ENCODE data around the gene CARD9.

The CARD9 gene

GRCh38 chr9:136387217-136387616 lies 13.7 kb upstream of the CARD9 start:
- TF ChIP-seq CTCF (IDR thresholded peaks at IDR 0.05; ENCODE audit: low read length) (no peak), EZH2 (IDR thresholded peaks at IDR 0.05; ENCODE audit: borderline replicate concordance, low read length) (no peak)

DNA sequence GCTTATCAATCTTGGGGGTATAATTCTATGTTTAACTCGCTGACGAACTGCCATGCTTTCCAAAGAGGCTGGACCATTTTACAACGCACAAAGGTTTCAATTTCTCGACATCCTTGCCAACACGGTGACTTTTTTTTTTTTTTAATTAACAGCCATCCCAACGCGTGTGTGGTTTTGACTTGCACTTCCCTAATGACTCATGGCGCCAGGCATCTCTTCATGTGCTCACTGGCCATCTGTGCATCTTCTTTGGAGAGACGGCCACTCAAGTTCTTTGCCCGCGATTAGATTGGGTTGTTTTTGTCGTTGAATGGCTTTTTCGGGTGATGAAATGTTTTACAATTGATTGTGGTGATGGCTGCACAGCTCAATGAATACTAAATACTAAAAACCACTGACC lies 12.5 kb upstream of the CARD9 start:
- Histone ChIP-seq H3K4me3 (ENCODE audit: low read depth, low read length, poor library complexity, severe bottlenecking) (no peak overlapping the region), H4K20me1 (ENCODE audit: insufficient read depth, low read length) (no peaks in the 10 kb centered on the region), H3K9me3 (ENCODE audit: low read length) (no peaks in the 10 kb centered on the region), H3K9ac (ENCODE audit: low read length) (no peak overlapping the region), H2AFZ (ENCODE audit: low read length) (no peak overlapping the region), H3K27me3 (ENCODE audit: insufficient read depth, low read length) (no peaks in the 10 kb centered on the region), H3K4me1 (ENCODE audit: insufficient read depth, low read length, severe bottlenecking) (no peaks in the 10 kb centered on the region), H3K27ac (ENCODE audit: low read depth, low read length, poor library complexity, severe bottlenecking) (no peak overlapping the region), H3K36me3 (ENCODE audit: insufficient read depth, low read length) (peaks cover 86% of the 10 kb centered on the region), H3K79me2 (ENCODE audit: insufficient read depth, low read length) (no peaks in the 10 kb centered on the region), H3K9me2 (ENCODE audit: low read depth, low read length) (no peaks in the 10 kb centered on the region), H3F3A (ENCODE audit: insufficient read depth, low read length) (no peaks in the 10 kb centered on the region), H3K4me2 (ENCODE audit: low read length) (no peak overlapping the region)
- no peak for TF ChIP-seq EZH2 (IDR thresholded peaks at IDR 0.05; ENCODE audit: borderline replicate concordance, low read length)
- no peak for TF ChIP-seq CTCF (IDR thresholded peaks at IDR 0.05; ENCODE audit: low read length)

More at GRCh38 chr9:136387217-136387616, 13.7 kb upstream of the CARD9 start:
- H3K27me3 ChIP-seq (ENCODE audit: insufficient read depth, low read length) = no peaks in the 10 kb centered on the region
- no peak overlapping the region for H3K9ac ChIP-seq (ENCODE audit: low read length)
- no peaks in the 10 kb centered on the region for H3K4me1 ChIP-seq (ENCODE audit: insufficient read depth, low read length, severe bottlenecking)
- peaks cover 86% of the 10 kb centered on the region for H3K36me3 ChIP-seq (ENCODE audit: insufficient read depth, low read length)
- no peaks in the 10 kb centered on the region for H3F3A ChIP-seq (ENCODE audit: insufficient read depth, low read length)
- H4K20me1 ChIP-seq (ENCODE audit: insufficient read depth, low read length) = no peaks in the 10 kb centered on the region
- H3K4me3 ChIP-seq (ENCODE audit: low read depth, low read length, poor library complexity, severe bottlenecking) = no peak overlapping the region
- no peaks in the 10 kb centered on the region for H3K9me3 ChIP-seq (ENCODE audit: low read length)
- no peak overlapping the region for H2AFZ ChIP-seq (ENCODE audit: low read length)
- no peaks in the 10 kb centered on the region for H3K9me2 ChIP-seq (ENCODE audit: low read depth, low read length)
- H3K4me2 ChIP-seq (ENCODE audit: low read length) = no peak overlapping the region
- H3K27ac ChIP-seq (ENCODE audit: low read depth, low read length, poor library complexity, severe bottlenecking) = no peak overlapping the region
- no peaks in the 10 kb centered on the region for H3K79me2 ChIP-seq (ENCODE audit: insufficient read depth, low read length)

- no peak overlapping the region for H2AFZ ChIP-seq (ENCODE audit: low read length)
- H3K4me3 ChIP-seq (ENCODE audit: low read depth, low read length, poor library complexity, severe bottlenecking) = no peak overlapping the region
- no peak overlapping the region for H3K4me2 ChIP-seq (ENCODE audit: low read length)
- H3K36me3 ChIP-seq (ENCODE audit: insufficient read depth, low read length) = peaks cover 84% of the 10 kb centered on the region
- no peaks in the 10 kb centered on the region for H3K27me3 ChIP-seq (ENCODE audit: insufficient read depth, low read length)
- no peak overlapping the region for H3K9ac ChIP-seq (ENCODE audit: low read length)
- no peaks in the 10 kb centered on the region for H3K4me1 ChIP-seq (ENCODE audit: insufficient read depth, low read length, severe bottlenecking)
- H3K9me2 ChIP-seq (ENCODE audit: low read depth, low read length) = no peaks in the 10 kb centered on the region
- no peaks in the 10 kb centered on the region for H3K79me2 ChIP-seq (ENCODE audit: insufficient read depth, low read length)
- H3K27ac ChIP-seq (ENCODE audit: low read depth, low read length, poor library complexity, severe bottlenecking) = no peak overlapping the region
- no peaks in the 10 kb centered on the region for H3F3A ChIP-seq (ENCODE audit: insufficient read depth, low read length)
- H3K9me3 ChIP-seq (ENCODE audit: low read length) = no peaks in the 10 kb centered on the region
- TF ChIP-seq CTCF (IDR thresholded peaks at IDR 0.05; ENCODE audit: low read length) (no peak), EZH2 (IDR thresholded peaks at IDR 0.05; ENCODE audit: borderline replicate concordance, low read length) (no peak)
- no peaks in the 10 kb centered on the region for H4K20me1 ChIP-seq (ENCODE audit: insufficient read depth, low read length)
Measured at GRCh38 chr9:136385015-136385414, 11.5 kb upstream of the CARD9 start.

All from OCI-LY1 (cell line).